Kidney epithelial cell (primary cell): ENCODE data around the gene AMOTL2. TPM values are rescaled to one million over a fixed set of nuclear protein-coding genes. Genes with fewer than 3 reads are reported as not detected.
A peak's percentile ranks its signal among the peaks of the same experiment; 100 is the strongest.

Source experiments
- DNase-seq: peaks from one replicate; pipeline ENCODE4 v3.0.0-alpha.2; 2010; ENCODE audit warnings: low read depth
- H3K27me3 ChIP-seq: 2 replicates; pipeline ENCODE4 v1.6.0; 2011; ENCODE audit warnings: low read length; ENCODE audit not compliant: control insufficient read depth, insufficient read depth
- H3K36me3 ChIP-seq: 2 replicates; pipeline ENCODE4 v1.5.1; 2011; ENCODE audit warnings: low read length; ENCODE audit not compliant: control insufficient read depth, insufficient read depth
- H3K4me3 ChIP-seq: 2 replicates; pipeline ENCODE4 v1.5.1; 2011; ENCODE audit warnings: low read depth, mild to moderate bottlenecking, control low read depth, low read length
- CTCF ChIP-seq: IDR thresholded peaks from 2 replicates; pipeline ENCODE4 v1.5.1; 2011; ENCODE audit warnings: mild to moderate bottlenecking, moderate library complexity, low read length, control low read depth, inconsistent platforms; ENCODE audit not compliant: insufficient read depth, poor library complexity, severe bottlenecking
- total RNA-seq: library from RNA; depleted of rRNA; stranded (reverse); fragments of >200 nt; gene quantifications from 2 replicates; pipeline ENCODE4 v1.2.3, GENCODE V29; 2015

Gene AMOTL2
- total RNA-seq, 1 donor from 2014 or later, result 191 TPM

GRCh38 chr3:134407239-134407625 is 33.0 kb upstream of the AMOTL2 start:
- no peak overlapping the region for H3K4me3 ChIP-seq
- peaks cover 5% of the 10 kb centered on the region for H3K27me3 ChIP-seq
- TF ChIP-seq CTCF, result no peak
- DNase-seq, result no peak
- no peaks in the 10 kb centered on the region for H3K36me3 ChIP-seq

GRCh38 chr3:134406331-134407238 is 32.3 kb upstream of the AMOTL2 start:
- H3K27me3 ChIP-seq, result peaks cover 5% of the 10 kb centered on the region
- peak overlapping the region; percentile 32 for H3K4me3 ChIP-seq
- H3K36me3 ChIP-seq, result no peaks in the 10 kb centered on the region
- no peak for DNase-seq
- no peak for TF ChIP-seq CTCF

- no peak overlapping the region for H3K4me3 ChIP-seq
- TF ChIP-seq CTCF, result no peak
- no peak for DNase-seq
- H3K27me3 ChIP-seq, result peaks cover 5% of the 10 kb centered on the region
- H3K36me3 ChIP-seq, result no peaks in the 10 kb centered on the region
These were observed 30.2 kb upstream of the AMOTL2 start for GRCh38 chr3:134404366-134404885.

- Histone ChIP-seq H3K27me3 (peaks cover 2% of the 10 kb centered on the region), H3K4me3 (no peak overlapping the region), H3K36me3 (no peaks in the 10 kb centered on the region)
- no peak for TF ChIP-seq CTCF
- DNase-seq, result no peak
These were observed 23.5 kb upstream of the AMOTL2 start for GRCh38 chr3:134397755-134398154.

GRCh38 chr3:134395103-134395502 is 20.9 kb upstream of the AMOTL2 start:
- no peak for DNase-seq
- no peak for TF ChIP-seq CTCF
- H3K27me3 ChIP-seq, result peaks cover 2% of the 10 kb centered on the region
- H3K4me3 ChIP-seq, result no peak overlapping the region
- no peaks in the 10 kb centered on the region for H3K36me3 ChIP-seq
